GM20000 (cell line): ENCODE data around the gene EOMES.

Source experiments
- DNase-seq: peaks from one replicate; pipeline ENCODE4 v3.0.0; 2012; ENCODE audit warnings: low spot score
- CTCF ChIP-seq: IDR thresholded peaks from 2 replicates; pipeline ENCODE4 v1.5.1; 2012; ENCODE audit warnings: mild to moderate bottlenecking, control low read depth; ENCODE audit errors: extremely low read depth, missing control alignments

EOMES gene

GRCh38 chr3:27719314-27720003 lies 2.7 kb downstream of the EOMES start:
- TF ChIP-seq CTCF = no peak
- peak; percentile 16 for DNase-seq

DNA sequence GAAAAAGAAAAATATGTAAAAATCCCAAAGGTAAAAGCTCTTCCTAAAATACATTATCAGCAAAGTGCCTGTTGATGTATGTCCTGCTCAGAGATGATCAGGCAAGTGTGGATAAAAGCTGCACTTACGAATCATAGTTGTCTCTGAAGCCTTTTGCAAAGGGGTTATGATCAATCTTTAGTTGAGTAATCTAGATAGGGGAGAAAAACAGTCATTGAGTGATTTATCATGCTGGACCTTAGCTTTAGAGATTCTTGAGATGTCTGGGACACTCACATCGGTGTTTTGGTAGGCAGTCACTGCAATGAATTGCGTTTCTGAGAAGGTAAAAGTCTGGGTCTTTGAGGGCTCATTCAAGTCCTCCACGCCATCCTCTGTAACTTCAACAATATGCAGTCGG lies 3.7 kb downstream of the EOMES start:
- TF ChIP-seq CTCF = no peak
- DNase-seq = no peak

DNA sequence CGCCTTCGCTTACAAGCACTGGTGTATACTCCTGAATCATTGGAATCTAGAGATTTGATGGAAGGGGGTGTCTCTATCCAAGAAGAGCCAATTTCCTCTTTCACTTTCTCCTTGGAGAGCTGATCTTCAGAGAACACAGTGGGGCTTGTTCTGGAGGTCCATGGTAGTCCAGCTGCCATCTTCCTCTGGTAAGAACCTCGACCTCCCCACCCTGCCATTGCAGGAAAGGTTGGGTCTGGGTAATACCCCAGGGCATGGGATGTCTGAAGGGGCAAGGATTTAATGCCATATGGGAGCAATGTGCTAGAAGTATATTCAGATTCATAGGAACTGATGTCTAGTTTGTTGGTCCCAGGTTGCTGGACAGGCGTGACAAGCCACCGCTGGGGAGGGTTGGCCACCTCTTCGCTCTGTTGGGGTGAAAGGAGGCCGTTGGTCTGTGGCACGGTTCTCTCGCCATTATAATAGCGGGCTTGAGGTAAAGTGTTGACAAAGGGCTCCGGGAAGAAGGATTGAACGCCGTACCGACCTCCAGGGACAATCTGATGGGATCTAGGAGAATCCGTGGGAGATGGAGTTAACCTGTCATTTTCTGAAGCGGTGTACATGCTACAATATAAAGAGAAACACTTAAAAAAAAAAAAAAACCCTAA lies 4.8 kb downstream of the EOMES start:
- no peak for DNase-seq
- no peak for TF ChIP-seq CTCF

DNA sequence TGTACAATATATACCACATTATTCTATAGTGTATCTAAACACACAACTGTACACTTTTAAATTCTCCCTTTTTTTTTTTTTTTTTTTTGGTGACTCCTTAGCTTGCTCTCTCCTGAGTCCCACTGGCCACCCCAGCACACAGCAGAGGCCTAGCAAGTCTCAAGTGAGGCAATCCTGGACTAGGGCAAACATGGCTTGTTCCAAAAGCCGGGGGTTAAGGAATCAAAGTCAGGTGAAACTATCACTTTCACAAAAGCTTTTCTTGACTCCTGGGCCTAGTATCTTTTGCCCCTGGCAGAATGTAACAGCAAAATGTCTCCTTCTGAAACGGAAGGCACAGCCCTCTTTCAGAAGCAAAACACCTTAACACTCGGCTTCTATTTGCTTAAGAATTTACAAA lies 5.8 kb downstream of the EOMES start:
- no peak for DNase-seq
- TF ChIP-seq CTCF = no peak

DNA sequence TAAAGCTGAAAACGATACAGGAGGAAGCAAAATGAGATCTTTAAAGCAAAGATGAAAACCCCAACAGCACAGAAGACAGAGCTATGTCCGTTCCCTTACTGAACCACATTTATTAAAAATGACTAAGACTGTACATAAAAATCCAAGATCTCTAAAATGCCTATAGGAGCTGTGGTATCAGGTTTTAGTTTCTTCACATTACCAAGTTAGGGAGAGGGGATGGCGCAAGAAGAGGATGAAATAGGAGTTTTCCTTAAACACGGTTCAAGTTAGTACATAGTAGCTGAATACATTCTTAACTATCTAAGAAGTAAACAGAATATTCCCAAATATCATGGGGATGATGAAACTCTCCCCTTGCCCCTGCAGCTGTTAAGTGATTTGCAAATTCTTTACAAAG lies 6.3 kb downstream of the EOMES start:
- no peak for TF ChIP-seq CTCF
- no peak for DNase-seq

DNA sequence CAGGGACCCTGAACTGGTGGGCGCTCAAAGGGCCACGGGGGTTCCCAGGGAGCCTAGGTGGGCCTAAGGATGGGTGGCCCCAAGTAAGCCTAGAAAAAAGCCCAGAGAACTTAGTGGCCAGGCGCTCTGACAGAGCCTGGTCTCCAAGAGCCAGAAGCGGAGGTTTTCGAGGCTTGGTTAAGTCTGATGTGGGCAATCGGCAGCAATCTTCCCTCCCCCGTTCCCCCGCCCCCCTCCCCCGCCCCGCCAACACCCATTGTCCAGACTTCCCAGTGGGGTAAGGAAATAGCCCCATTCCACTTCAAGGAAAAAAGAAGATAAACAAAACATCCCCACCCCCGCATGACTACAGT lies 6.7 kb downstream of the EOMES start:
- no peak for DNase-seq
- no peak for TF ChIP-seq CTCF

DNA sequence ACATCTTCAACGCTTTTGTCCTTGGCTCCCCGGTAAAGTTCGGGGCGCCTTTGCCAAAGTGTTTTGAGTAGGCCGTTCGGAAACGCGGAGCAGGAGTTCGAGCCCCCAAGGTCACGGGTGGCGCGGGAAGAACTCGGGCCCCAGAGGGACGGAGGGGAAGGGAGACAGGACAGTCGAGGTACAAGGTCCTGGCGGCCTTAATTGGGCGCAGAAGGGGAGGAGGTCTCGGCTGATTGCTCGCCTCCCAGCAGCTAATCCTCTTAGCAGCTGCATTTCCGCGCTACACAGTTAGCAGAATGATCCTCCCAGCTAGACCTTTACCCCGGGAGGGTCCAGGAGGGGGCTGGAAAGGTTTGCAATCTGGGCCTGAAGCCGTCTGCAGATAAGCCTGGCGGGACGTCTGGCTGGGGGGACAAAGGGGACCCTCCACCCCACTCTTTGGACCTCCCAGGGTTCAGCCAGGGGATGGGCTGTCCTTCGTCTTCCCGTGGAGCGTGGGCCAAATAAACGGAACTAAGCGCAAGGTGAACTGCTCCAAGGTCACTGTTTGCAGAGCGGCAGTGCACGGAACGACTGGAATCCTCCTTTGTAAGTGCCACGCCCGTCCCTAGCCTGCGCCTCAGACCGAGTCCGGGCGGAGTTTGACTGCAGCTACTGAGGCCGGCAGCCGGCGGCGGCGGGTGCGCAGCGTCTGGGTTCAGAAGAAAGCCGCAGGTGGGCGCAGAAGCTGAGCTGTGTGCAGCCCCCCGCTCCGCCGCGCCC lies 7.2 kb downstream of the EOMES start:
- DNase-seq = peak; percentile 22
- TF ChIP-seq CTCF = no peak
